HUES48 (cell line): ENCODE data around the gene OR5V1.
"Not testable (repeated sequence)": the region's sequence is repeated elsewhere in the genome, so short reads cannot be mapped to it uniquely, and the experiment has no call there.

ENCODE experiments used
- H3K27ac ChIP-seq: one replicate; pipeline ENCODE4 v1.7.0; 2013; ENCODE audit warnings: low read depth, low read length, inconsistent platforms
- H3K27me3 ChIP-seq: 2 replicates; pipeline ENCODE4 v1.6.1; 2013; ENCODE audit warnings: mild to moderate bottlenecking, low read length; ENCODE audit not compliant: control insufficient read depth, insufficient read depth
- H3K36me3 ChIP-seq: 2 replicates; pipeline ENCODE4 v1.6.1; 2013; ENCODE audit warnings: low read length; ENCODE audit not compliant: control insufficient read depth, insufficient read depth
- H3K4me1 ChIP-seq: 2 replicates; pipeline ENCODE4 v1.6.1; 2013; ENCODE audit warnings: mild to moderate bottlenecking, low read length; ENCODE audit not compliant: control insufficient read depth, insufficient read depth
- H3K4me3 ChIP-seq: 2 replicates; pipeline ENCODE4 v1.5.1; 2013; ENCODE audit warnings: mild to moderate bottlenecking, low read depth, low read length
- H3K9ac ChIP-seq: 2 replicates; pipeline ENCODE4 v1.6.1; 2013; ENCODE audit warnings: mild to moderate bottlenecking, low read depth, low read length, moderate library complexity
- H3K9me3 ChIP-seq: 2 replicates; pipeline ENCODE4 v1.6.1; 2013; ENCODE audit warnings: low read length; ENCODE audit not compliant: control insufficient read depth, insufficient read depth

Gene OR5V1

DNA sequence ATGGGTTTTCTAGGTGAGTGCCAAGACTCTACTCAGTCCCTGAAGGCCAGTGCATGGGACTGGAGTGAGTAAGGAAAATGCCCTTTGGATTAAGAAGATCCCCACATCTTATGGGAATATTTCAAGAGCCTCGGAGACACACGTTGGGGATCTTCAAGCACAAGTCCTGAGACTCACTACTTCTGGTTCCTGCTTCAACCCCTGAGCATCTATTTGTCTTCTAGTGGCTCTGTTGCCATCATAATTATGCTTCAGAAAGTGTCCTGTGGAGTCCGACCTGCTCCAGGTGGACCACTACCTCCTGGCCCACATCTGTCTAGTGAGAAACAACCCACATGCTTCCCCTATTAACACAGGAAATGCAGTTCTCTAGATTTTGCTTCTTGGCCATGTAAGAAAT, at the start of gene OR5V1:
TSS of gene OR5V1 (minus strand) at position 101 of the 400 bp plus-strand sequence. CDS start 12,670 bp downstream, outside the sequence.
- no peaks in the 10 kb centered on the region for H3K4me1 ChIP-seq
- no peak within 1 kb of the TSS for H3K4me3 ChIP-seq
- H3K27me3 ChIP-seq, result no peaks in the 10 kb centered on the region
- no peak within 1 kb of the TSS for H3K9ac ChIP-seq
- H3K9me3 ChIP-seq, result no peaks in the 10 kb centered on the region
- H3K27ac ChIP-seq, result no peak within 1 kb of the TSS
- H3K36me3 ChIP-seq, result no peaks in the 10 kb centered on the region

GRCh38 chr6:29414588-29414987, 45.9 kb upstream of the OR5V1 start, which contains the start of gene OR12D1:
Gene OR12D1 (plus strand): TSS chr6:29414928.
- H3K9me3 ChIP-seq, result no peaks in the 10 kb centered on the region
- no peaks in the 10 kb centered on the region for H3K4me1 ChIP-seq
- no peak within 1 kb of the TSS for H3K9ac ChIP-seq
- H3K27ac ChIP-seq, result no peak within 1 kb of the TSS
- no peak within 1 kb of the TSS for H3K4me3 ChIP-seq
- no peaks in the 10 kb centered on the region for H3K36me3 ChIP-seq
- no peaks in the 10 kb centered on the region for H3K27me3 ChIP-seq

DNA sequence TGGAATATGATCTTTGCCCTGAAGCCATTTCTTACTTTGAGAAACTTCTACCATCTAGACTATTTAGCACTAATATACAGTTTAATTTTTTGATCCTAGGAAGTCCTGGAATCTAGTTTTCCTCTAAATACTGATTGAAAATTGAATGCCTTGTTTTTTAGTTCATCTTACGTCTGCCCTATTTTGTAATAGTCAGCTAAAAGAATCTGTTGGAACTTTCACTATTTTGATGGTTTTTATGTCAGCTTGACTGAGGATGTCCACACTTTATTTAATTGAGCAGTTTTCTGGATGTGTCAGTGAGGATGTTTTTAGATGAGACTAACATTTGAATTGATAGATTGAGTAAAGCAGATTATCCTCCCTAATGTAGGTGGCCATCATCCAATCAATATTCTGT, 35.1 kb upstream of the OR5V1 start:
- no peak overlapping the region for H3K4me3 ChIP-seq
- no peaks in the 10 kb centered on the region for H3K36me3 ChIP-seq
- no peak overlapping the region for H3K27ac ChIP-seq
- no peak overlapping the region for H3K9ac ChIP-seq
- H3K27me3 ChIP-seq, result no peaks in the 10 kb centered on the region
- H3K9me3 ChIP-seq, result no peaks in the 10 kb centered on the region
- no peaks in the 10 kb centered on the region for H3K4me1 ChIP-seq

DNA sequence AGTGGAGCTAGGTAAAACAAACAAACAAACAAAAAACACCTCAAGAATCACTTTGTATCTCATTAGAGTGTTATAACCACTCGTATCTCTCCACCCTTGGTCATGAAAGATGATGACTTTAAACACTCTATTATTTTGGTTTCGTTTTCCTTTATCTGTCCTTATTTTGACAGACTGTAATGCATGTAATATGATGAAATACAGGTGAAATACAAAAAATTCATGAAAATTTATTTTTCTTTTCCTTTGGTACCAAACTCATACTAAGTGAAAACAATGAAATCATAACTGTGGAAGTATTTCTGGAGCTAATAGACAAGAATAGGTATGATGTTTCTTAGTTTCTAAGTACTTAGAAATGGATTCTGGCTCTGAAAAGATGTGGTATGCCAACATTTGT, 30.9 kb upstream of the OR5V1 start:
- Histone ChIP-seq H3K4me3 (no peak overlapping the region), H3K27me3 (no peaks in the 10 kb centered on the region), H3K36me3 (no peaks in the 10 kb centered on the region), H3K27ac (no peak overlapping the region), H3K9ac (no peak overlapping the region), H3K4me1 (peaks cover 4% of the 10 kb centered on the region; the same call in 1 of the 2 replicates), H3K9me3 (no peaks in the 10 kb centered on the region)

- Histone ChIP-seq H3K9ac (no peak within 1 kb of the TSS), H3K36me3 (no peaks in the 10 kb centered on the region), H3K27me3 (no peaks in the 10 kb centered on the region), H3K4me3 (no peak within 1 kb of the TSS), H3K27ac (no peak within 1 kb of the TSS), H3K9me3 (no peaks in the 10 kb centered on the region), H3K4me1 (peaks cover 9% of the 10 kb centered on the region; the same call in 1 of the 2 replicates)
Measured at GRCh38 chr6:29395331-29395730, 26.7 kb upstream of the OR5V1 start, which contains the start of gene OR12D2. Gene OR12D2 (plus strand): TSS chr6:29395631. CDS start chr6:29396700, 1,069 bp downstream.

GRCh38 chr6:29388533-29388932, 19.9 kb upstream of the OR5V1 start:
- no peaks in the 10 kb centered on the region for H3K27me3 ChIP-seq
- H3K27ac ChIP-seq, result no peak overlapping the region
- no peaks in the 10 kb centered on the region for H3K4me1 ChIP-seq
- no peaks in the 10 kb centered on the region for H3K9me3 ChIP-seq
- H3K9ac ChIP-seq, result no peak overlapping the region
- no peaks in the 10 kb centered on the region for H3K36me3 ChIP-seq
- no peak overlapping the region for H3K4me3 ChIP-seq

GRCh38 chr6:29376003-29376402, 7.3 kb upstream of the OR5V1 start:
- Histone ChIP-seq H3K27ac (no peak overlapping the region), H3K4me3 (no peak overlapping the region), H3K4me1 (no peaks in the 10 kb centered on the region), H3K9ac (no peak overlapping the region), H3K27me3 (no peaks in the 10 kb centered on the region), H3K9me3 (no peaks in the 10 kb centered on the region), H3K36me3 (no peaks in the 10 kb centered on the region)

GRCh38 chr6:29375191-29375590, 6.5 kb upstream of the OR5V1 start, which contains the start of gene OR12D3:
Gene OR12D3 (minus strand): TSS chr6:29375291. CDS start chr6:29375287, 4 bp downstream.
- Histone ChIP-seq H3K27me3 (no peaks in the 10 kb centered on the region), H3K36me3 (no peaks in the 10 kb centered on the region), H3K4me1 (no peaks in the 10 kb centered on the region), H3K4me3 (no peak within 1 kb of the TSS), H3K27ac (no peak within 1 kb of the TSS), H3K9me3 (no peaks in the 10 kb centered on the region), H3K9ac (no peak within 1 kb of the TSS)

GRCh38 chr6:29355603-29356002, 13.1 kb downstream of the OR5V1 start:
- Histone ChIP-seq H3K9ac (no peak overlapping the region), H3K9me3 (no peaks in the 10 kb centered on the region), H3K27ac (no peak overlapping the region)

DNA sequence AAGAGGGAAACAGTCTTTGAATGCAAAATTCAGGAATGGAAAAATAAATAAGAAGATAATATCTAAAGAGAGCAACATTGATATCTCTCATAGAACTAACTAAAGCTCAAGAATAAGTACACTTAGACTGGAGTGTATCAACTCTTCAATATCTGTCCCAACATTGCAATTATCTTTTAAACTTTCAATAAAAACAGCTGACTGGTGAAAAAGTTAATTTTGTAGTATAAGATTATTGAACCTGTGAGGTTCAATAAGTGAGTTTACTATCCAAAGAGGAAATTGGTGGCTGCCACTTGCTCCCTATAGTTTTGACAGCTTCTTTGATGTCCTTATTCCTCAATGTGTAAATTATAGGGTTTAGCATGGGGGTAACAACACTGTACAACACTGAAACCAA, 13.7 kb downstream of the OR5V1 start:
- peaks cover 5% of the 10 kb centered on the region; the same call in 1 of the 2 replicates for H3K4me1 ChIP-seq
- no peaks in the 10 kb centered on the region for H3K36me3 ChIP-seq
- no peak overlapping the region for H3K9ac ChIP-seq
- no peak overlapping the region for H3K27ac ChIP-seq
- no peaks in the 10 kb centered on the region for H3K9me3 ChIP-seq
- H3K4me3 ChIP-seq, result no peak overlapping the region
- no peaks in the 10 kb centered on the region for H3K27me3 ChIP-seq

More at GRCh38 chr6:29355603-29356002, 13.1 kb downstream of the OR5V1 start:
- H3K36me3 ChIP-seq, result no peaks in the 10 kb centered on the region
- H3K4me1 ChIP-seq, result peaks cover 5% of the 10 kb centered on the region; the same call in 1 of the 2 replicates
- no peaks in the 10 kb centered on the region for H3K27me3 ChIP-seq
- H3K4me3 ChIP-seq, result no peak overlapping the region

DNA sequence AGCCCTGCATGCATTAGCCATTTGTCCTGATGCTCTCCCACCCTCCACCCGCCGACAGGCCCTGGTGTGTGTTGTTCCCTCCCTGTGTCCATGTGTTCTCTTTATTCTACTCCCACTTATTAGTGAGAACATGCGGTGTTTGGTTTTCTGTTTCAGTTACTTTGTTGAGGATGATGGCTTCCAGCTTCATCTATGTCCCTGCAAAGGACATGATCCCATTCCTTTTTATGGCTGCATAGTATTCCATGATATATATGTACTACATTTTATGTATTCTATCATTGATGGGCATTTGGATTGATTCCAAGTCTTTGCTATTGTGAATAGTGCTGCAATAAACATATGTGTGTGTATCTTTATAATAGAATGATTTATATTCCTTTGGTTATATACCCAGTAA, 19.3 kb downstream of the OR5V1 start:
- not testable (repeated sequence) for H3K9ac ChIP-seq, H3K36me3 ChIP-seq, H3K4me3 ChIP-seq, H3K27me3 ChIP-seq, H3K9me3 ChIP-seq, H3K4me1 ChIP-seq, H3K27ac ChIP-seq
